ENCODE measurements around the gene DIP2A.

DIP2A gene

DNA sequence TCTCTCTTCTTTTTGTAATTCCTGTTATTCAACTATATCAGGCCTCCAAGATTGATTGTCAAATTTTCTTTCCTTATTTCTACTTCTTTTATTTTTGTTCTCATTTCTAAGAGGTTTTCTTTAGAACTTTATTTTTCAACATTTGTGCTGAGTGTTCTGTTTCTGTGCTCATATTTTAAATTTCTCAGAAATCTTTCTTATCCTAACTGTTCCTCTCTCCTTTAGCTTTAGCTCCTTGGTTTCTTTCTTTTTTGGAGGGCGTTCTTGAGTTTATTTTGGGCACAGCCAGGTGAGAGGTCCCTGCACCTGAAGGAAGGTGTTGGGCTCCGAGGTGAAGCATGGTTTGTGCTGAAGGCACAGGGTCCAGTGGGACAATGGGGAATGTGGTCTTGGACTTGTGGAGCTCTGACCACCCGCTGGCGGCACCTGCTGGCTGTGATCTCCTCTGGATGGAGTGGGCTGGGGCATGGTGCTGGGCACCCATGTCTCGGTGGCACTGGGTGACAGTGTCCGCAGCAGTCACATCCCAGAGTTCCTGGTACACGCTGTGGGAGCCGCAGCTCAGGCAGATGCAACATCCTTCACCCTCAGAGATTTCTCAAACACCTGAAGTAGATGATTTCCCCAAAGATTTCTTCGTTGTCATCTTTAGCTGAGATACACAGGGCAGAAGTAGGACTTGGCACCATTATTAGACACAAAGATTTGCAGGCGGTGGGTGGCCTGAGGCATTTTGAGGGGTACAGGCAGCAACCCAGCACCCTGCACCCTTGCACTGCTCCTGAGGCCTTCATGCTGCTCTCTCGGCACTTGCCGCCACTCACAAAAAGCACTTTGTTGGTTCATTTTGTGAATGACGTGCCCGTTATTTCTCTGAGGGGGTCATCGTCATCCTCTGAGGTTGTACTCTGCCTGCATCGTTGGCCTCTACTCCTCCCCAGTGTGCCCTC lies 38.2 kb upstream of the DIP2A start:
- H3K36me3 Mint-ChIP-seq (ENCODE audit: insufficient read depth) = peaks cover 47% of the 10 kb centered on the region
- H3K27me3 Mint-ChIP-seq = no peaks in the 10 kb centered on the region
- no peak for ATAC-seq (replicated peaks)
- H3K4me3 Mint-ChIP-seq = no peak overlapping the region
- DNase-seq = no peak
- no peak overlapping the region for H3K27ac Mint-ChIP-seq
- no peaks in the 10 kb centered on the region for H3K9me3 Mint-ChIP-seq
- H3K4me1 Mint-ChIP-seq (ENCODE audit: low read depth in 2 of 2) = peaks cover 16 to 18% of the 10 kb centered on the region in 2 donors

DNA sequence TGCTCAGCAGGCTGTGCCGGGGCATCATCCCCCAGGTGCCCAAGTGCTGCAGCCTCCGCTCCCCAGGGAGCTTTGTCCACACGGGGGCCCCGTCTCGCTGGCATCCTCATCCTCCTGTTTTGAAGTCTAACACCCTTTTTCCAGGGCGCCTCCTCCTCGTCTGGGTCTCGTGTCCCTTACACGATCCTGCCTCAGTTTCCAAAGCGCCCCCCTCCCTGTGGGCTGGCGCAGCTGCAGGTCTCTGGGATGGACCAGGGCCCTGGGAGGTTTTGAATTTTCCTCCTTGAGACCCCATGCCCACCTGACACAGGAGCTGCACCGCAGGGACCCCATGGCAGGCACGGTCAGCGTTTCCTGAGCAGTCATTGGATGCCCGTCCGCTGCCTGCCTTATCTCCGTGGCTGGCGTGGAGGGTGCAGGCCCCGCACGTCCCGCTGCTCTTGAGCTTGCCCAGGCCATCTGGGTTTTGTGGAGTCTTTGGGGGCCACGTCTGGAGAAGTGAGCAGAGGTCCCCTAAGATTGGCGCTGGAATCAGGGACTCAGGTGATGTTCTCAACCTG lies 37.4 kb upstream of the DIP2A start:
- Mint-ChIP-seq H3K9me3 (no peaks in the 10 kb centered on the region), H3K27me3 (no peaks in the 10 kb centered on the region), H3K4me1 (ENCODE audit: low read depth in 2 of 2) (peaks cover 18 to 21% of the 10 kb centered on the region in 2 donors), H3K27ac (peak overlapping the region in 1 of 2 donors; percentile 51), H3K36me3 (ENCODE audit: insufficient read depth) (peaks cover 45% of the 10 kb centered on the region), H3K4me3 (no peak overlapping the region)
- DNase-seq (no peak), ATAC-seq (replicated peaks) (no peak)

DNA sequence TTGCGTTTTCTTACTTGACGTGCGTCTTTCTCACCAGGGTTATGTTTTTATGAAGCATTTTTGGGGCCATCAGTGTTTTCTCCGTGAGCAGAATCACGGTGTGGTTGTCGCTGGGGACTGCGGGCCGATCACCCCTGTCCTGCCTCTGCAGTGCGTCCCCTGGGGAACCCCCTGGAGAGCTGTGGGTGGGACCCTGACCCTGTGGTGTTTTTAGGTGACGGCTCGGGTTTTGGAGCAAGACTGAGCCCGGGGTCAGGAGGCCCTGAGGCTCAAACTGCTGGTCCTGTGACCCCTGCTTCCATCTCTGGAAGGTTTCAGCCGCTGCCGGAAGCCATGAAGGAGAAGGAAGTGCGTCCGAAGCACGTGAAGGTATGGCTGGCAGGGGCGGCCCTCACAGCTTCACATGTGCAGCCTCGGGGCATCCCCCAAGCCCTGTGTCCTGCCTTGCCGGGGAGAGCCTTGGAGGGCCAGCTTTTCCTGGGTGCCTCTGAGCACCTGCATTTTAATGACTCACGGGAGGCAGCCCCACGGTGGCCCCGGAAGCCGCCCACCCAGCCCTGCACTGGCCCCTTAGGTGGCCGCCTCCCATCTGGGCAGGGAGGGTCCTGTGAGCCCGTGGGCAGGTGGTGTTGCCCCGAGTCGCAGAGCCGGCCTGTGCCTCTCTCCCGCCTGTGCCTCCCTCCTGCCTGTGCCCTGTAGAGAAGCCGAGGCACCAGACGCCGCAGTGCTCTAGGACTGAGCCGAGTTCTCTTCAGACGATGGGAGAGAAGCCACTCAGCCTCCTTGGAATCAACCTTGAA lies 36.7 kb upstream of the DIP2A start:
- H3K27ac Mint-ChIP-seq = peak overlapping the region in 1 of 2 donors; percentile 51
- DNase-seq (no peak), ATAC-seq (replicated peaks) (no peak)
- H3K4me1 Mint-ChIP-seq (ENCODE audit: low read depth in 2 of 2) = peaks cover 18 to 23% of the 10 kb centered on the region in 2 donors
- no peaks in the 10 kb centered on the region for H3K9me3 Mint-ChIP-seq
- no peak overlapping the region for H3K4me3 Mint-ChIP-seq
- H3K27me3 Mint-ChIP-seq = no peaks in the 10 kb centered on the region
- peaks cover 41% of the 10 kb centered on the region for H3K36me3 Mint-ChIP-seq (ENCODE audit: insufficient read depth)

DNA sequence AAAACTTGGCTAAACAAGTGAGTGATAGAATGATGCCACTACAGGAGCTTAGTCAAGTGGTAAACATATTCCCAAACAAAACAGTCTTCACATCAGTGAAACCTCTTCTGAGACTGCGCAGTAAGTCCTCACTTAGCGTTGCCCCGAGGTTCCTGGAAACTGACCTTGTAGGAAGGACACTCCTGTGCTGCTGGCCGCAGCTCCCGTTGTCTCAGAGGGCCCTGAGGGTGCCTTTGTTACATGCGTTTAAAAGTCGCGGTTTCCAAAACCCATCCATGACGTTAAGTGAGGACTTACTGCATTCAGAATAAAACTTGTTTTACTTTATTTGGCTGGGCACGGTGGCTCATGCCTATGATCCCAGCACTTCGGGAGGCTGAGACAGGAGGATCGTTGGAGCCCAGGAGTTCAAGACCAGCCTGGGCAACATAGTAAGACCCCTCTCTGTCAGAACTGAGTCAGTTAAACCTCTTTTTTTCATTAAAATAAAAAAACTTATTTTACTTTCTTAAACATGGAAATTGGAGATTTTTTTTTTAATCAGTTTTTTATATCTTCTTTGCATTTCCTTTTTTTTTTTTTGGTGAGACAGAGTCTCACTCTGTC lies 36.0 kb upstream of the DIP2A start:
- Mint-ChIP-seq H3K4me1 (ENCODE audit: low read depth in 2 of 2) (peaks cover 18 to 23% of the 10 kb centered on the region in 2 donors), H3K36me3 (ENCODE audit: insufficient read depth) (peaks cover 36% of the 10 kb centered on the region), H3K4me3 (peak overlapping the region; percentile 25 to 43), H3K27me3 (no peaks in the 10 kb centered on the region), H3K9me3 (no peaks in the 10 kb centered on the region), H3K27ac (peak overlapping the region; percentile 81 to 98)
- DNase-seq = no peak
- ATAC-seq (replicated peaks) = no peak

DNA sequence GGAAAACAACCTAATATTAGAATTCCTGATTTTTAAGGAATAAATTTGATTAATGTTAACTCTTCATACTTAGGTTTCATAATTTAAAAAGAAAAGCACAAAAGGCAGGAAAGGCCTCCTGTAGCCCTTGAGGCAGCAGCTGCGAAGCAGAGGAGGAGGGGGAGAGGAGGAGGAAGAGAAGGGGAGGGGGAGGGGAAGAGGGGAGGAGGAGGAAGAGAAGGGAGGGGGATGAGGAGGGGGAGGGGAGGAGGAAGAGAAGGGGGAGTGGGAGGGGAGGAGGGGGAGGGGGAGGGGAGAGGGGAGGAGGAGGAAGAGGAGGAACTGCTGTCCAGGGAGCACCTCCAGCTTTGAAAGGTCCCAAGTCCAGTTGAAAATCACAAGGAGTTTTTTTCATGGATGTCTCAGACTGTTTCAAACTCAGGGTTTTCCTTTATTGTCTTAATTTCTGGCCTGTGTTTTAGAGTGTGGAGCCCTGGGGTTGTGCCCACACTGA lies 35.1 kb upstream of the DIP2A start:
- Mint-ChIP-seq H3K27me3 (no peaks in the 10 kb centered on the region), H3K36me3 (ENCODE audit: insufficient read depth) (peaks cover 36% of the 10 kb centered on the region), H3K27ac (peak overlapping the region; percentile 95 to 98), H3K4me1 (ENCODE audit: low read depth in 2 of 2) (peaks cover 18 to 23% of the 10 kb centered on the region in 2 donors), H3K9me3 (no peaks in the 10 kb centered on the region), H3K4me3 (peak overlapping the region; percentile 80 to 88)
- ATAC-seq (replicated peaks) (no peak), DNase-seq (no peak)

DNA sequence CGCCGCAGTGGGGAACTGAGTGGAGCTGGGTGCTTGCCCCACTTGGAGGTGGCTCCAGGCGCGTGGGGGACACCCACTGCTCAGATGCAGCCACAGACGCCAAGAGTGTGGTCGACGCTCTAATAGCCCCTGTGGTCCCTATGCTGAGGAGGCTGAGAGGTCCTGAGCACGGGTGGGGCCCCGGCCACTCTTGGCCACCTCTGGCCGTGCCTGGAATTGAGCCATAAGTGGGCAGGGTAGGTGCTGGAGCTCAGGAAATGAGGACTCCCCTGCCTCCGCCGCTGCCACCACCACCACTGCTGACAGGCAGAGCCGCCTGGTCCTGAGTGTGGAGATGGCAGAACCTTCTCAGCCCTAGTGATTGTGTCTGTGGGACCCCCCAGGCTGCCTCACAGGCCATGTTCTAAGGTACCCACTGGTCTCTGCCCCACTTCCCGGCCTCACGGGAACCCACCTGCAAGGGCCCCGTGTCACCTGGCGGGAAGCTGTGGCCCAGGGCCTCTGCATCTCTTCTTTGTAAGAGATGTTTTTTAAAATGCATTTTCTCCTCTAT lies 34.6 kb upstream of the DIP2A start:
- ATAC-seq (replicated peaks) (peak; percentile 48), DNase-seq (peak; percentile 39 to 52 (median 51))
- Mint-ChIP-seq H3K9me3 (no peaks in the 10 kb centered on the region), H3K36me3 (ENCODE audit: insufficient read depth) (peaks cover 33% of the 10 kb centered on the region), H3K4me3 (peak overlapping the region; percentile 80 to 88), H3K27ac (peak overlapping the region; percentile 95 to 98), H3K4me1 (ENCODE audit: low read depth in 2 of 2) (peaks cover 18 to 23% of the 10 kb centered on the region in 2 donors), H3K27me3 (no peaks in the 10 kb centered on the region)

DNA sequence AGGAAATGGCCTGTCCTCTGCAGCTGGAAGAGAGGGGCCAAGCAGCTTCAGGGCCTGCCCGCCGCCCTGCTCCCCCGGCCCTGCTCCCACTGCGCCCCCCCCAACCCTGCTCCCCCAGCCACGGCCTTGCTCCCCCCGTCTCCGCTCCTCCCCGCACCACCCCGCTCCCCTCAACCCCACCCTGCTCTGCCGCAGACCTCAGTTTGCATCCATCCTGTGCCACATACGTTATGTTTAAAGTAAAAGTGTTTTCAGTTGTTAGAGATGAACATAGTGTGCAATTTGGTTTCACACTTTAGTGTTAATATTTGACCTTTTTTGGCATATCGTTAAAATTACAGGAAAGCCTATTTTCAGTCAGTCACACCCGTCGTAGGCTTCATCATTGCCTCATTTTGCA lies 34.1 kb upstream of the DIP2A start:
- H3K27ac Mint-ChIP-seq = peak overlapping the region; percentile 95 to 98
- no peaks in the 10 kb centered on the region for H3K9me3 Mint-ChIP-seq
- peak; percentile 64 for ATAC-seq (replicated peaks)
- peak overlapping the region; percentile 80 to 88 for H3K4me3 Mint-ChIP-seq
- no peaks in the 10 kb centered on the region for H3K27me3 Mint-ChIP-seq
- H3K36me3 Mint-ChIP-seq (ENCODE audit: insufficient read depth) = peaks cover 35% of the 10 kb centered on the region
- peaks cover 18 to 23% of the 10 kb centered on the region in 2 donors for H3K4me1 Mint-ChIP-seq (ENCODE audit: low read depth in 2 of 2)
- DNase-seq = peak; percentile 57 to 61 (median 59)

DNA sequence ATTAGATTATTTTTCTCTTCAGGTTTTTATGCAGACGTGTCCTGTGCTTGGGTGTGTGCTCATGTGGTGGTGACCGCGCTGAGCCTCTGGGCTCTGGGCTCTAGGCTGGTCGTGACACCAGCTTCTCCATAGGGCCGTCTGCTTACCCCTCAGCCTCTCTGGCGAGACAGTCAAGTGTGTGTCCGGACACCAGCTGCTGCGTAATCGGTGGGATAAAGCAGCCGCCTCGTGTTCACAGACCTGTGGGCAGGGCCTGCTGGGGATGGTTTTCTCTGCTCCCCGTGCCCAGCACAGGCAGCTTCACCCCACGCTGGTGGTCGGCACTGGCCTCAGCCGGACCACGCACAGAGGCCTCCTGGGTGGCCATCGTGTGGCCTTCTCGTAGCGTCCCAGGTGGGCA lies 33.6 kb upstream of the DIP2A start:
- Mint-ChIP-seq H3K9me3 (no peaks in the 10 kb centered on the region), H3K4me3 (peak overlapping the region; percentile 80 to 88), H3K4me1 (ENCODE audit: low read depth in 2 of 2) (peaks cover 18 to 26% of the 10 kb centered on the region in 2 donors), H3K36me3 (ENCODE audit: insufficient read depth) (peaks cover 38% of the 10 kb centered on the region), H3K27me3 (no peaks in the 10 kb centered on the region), H3K27ac (peak overlapping the region; percentile 95 to 98)
- DNase-seq (peak in 2 of 3 experiments; percentile 16 to 30), ATAC-seq (replicated peaks) (peak; percentile 10)

DNA sequence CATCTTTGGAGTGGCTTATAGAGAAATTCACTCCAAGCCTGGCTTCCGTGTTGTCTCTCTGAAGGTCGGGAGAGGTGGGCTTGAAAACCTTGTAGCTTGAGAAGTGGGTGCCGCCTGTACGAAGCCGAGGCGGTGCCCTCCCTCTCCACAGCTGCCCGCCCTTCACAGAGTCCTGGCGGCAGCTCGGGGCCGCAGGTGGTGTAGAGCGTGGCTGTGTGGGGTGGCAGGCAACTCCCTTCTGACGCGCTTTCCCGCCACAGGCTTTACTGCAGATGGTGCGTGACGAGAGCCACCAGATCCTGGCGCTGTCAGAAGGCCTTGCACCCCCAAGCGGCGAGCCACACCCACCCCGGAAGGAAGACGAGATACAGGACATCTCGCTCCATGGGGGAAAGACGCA lies 33.1 kb upstream of the DIP2A start:
- Mint-ChIP-seq H3K27ac (peak overlapping the region; percentile 95 to 98), H3K9me3 (no peaks in the 10 kb centered on the region), H3K27me3 (no peaks in the 10 kb centered on the region), H3K4me3 (peak overlapping the region; percentile 80 to 88), H3K4me1 (ENCODE audit: low read depth in 2 of 2) (peaks cover 18 to 26% of the 10 kb centered on the region in 2 donors), H3K36me3 (ENCODE audit: insufficient read depth) (peaks cover 38% of the 10 kb centered on the region)
- ATAC-seq (replicated peaks) (peak; percentile 77), DNase-seq (peak; percentile 76 to 80 (median 80))

DNA sequence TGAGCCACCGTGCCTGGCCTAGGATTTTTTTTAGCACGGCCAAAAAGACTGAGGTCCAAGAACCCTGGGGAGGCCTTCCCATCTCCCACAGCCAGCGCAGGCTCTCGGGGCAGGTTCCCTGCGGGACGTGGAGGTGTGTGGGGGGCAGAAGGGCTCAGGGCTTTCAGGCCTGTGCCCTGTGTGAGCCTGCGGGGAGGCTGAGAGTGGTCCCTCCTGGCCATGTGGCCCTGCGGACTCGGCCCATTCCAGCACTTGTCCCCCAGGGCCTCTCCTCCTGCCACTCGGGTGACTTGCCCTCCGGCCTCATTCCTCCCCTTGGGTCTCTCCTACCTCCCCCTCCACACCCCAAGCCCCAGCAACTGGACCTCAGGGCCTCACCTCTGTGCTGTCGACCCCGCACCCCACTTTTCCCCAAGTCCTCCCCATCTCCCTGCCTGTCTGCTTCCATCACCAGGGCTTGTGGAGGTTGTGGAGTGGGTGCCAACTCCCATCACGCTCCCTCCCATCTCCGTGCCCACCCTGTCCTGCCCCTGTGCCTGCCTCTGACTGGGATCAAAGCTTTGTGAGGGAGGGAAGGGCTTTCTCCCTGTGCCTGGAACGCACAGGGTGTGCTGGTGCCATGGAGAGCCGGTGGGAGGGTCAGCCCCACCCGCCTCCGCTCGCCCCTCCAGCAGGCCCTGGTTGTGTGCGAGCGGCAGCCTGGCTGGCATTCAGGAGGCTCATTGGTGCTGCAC lies 32.2 kb upstream of the DIP2A start:
- DNase-seq = no peak
- H3K9me3 Mint-ChIP-seq = no peaks in the 10 kb centered on the region
- peak overlapping the region; percentile 80 to 88 for H3K4me3 Mint-ChIP-seq
- no peaks in the 10 kb centered on the region for H3K27me3 Mint-ChIP-seq
- H3K36me3 Mint-ChIP-seq (ENCODE audit: insufficient read depth) = peaks cover 44% of the 10 kb centered on the region
- H3K4me1 Mint-ChIP-seq (ENCODE audit: low read depth in 2 of 2) = peaks cover 18 to 30% of the 10 kb centered on the region in 2 donors
- peak overlapping the region; percentile 95 to 98 for H3K27ac Mint-ChIP-seq
- no peak for ATAC-seq (replicated peaks)

DNA sequence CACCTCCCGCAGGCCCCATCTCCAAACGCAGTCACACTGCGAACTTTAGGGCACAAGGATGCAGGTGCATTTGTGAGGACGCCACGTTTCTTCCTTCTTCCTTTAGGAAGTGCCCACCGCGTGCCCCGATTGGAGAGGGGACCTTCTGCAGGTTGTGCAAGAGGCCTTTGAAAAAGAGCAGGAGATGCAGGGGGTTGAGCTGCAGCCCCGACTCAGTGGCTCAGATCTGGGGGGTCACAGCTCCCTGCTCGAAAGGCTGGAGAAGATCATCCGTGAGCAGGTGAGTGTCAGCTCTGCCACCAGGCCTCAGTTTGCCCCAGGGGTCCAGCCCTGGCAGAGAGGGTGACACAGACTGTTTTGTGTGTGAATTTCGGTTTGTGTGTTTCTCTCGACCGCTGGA lies 31.2 kb upstream of the DIP2A start:
- Mint-ChIP-seq H3K27me3 (no peaks in the 10 kb centered on the region), H3K36me3 (ENCODE audit: insufficient read depth) (peaks cover 44% of the 10 kb centered on the region), H3K27ac (peak overlapping the region; percentile 95 to 98), H3K4me3 (no peak overlapping the region), H3K9me3 (no peaks in the 10 kb centered on the region), H3K4me1 (ENCODE audit: low read depth in 2 of 2) (peaks cover 18 to 35% of the 10 kb centered on the region in 2 donors)
- no peak for ATAC-seq (replicated peaks)
- DNase-seq = no peak

DNA sequence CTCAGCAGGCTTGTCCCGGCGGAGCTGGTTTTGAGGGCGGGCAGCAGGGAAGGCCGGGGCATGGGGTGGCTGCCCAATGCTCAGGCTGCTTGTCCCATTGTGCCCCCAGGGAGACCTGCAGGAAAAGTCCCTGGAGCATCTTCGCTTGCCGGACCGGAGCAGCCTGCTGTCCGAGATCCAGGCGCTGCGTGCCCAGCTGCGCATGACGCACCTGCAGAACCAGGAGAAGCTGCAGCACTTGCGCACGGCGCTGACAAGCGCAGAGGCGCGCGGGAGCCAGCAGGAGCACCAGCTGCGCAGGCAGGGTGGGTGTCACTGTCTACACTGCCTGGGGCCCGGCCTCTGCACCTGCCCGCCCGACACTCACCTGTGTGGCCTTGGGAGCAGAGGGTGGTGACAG lies 30.4 kb upstream of the DIP2A start:
- ATAC-seq (replicated peaks) (no peak), DNase-seq (no peak)
- H3K27me3 Mint-ChIP-seq = no peaks in the 10 kb centered on the region
- H3K4me1 Mint-ChIP-seq (ENCODE audit: low read depth in 2 of 2) = peaks cover 18 to 33% of the 10 kb centered on the region in 2 donors
- no peak overlapping the region for H3K4me3 Mint-ChIP-seq
- no peak overlapping the region for H3K27ac Mint-ChIP-seq
- peaks cover 42% of the 10 kb centered on the region for H3K36me3 Mint-ChIP-seq (ENCODE audit: insufficient read depth)
- no peaks in the 10 kb centered on the region for H3K9me3 Mint-ChIP-seq

Data from effector memory CD8-positive, alpha-beta T cell (primary cell).